ENCODE results near the gene USP9X. TPM values are rescaled to one million over a fixed set of nuclear protein-coding genes. Genes with fewer than 3 reads are reported as not detected.
A peak's percentile ranks its signal among the peaks of the same experiment; 100 is the strongest.
"Not testable (repeated sequence)": the region's sequence is repeated elsewhere in the genome, so short reads cannot be mapped to it uniquely, and the experiment has no call there.

Gene USP9X
- total RNA-seq, 2 donors from 2014 or later: 48.3 to 66.5 TPM

DNA sequence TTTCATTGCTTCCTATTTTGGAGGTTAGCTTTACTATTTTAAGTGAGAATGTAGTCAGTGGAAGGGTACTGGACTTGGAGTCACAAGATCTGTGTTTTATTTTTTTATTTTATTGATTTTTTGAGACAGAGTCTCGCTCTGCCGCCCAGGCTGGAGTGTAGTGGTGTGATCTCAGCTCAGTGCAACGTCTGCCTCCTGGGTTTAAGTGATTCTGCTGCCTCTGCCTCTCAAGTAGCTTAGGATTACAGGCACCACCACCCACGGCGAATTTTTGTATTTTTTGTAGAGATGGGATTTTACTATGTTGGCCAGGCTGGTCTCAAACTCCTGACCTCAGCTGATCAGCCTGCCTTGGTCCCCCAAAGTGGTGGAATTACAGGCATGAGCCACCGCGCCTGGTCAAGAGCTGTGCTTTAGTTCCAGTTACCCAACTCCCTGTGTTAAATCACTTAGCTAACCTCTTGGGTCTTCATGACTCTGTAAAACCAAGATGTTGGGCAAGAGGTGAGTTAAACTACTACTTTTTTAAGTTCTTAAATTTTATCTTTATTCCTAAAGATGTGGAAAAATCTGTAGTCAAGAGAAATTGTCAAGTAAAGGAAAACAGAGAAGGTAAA lies 11.2 kb downstream of the USP9X start:
- Mint-ChIP-seq H3K27ac (no peak overlapping the region), H3K27me3 (no peaks in the 10 kb centered on the region), H3K4me3 (no peak overlapping the region), H3K9me3 (no peaks in the 10 kb centered on the region), H3K4me1 (ENCODE audit: low read depth in 2 of 2) (peaks cover 24 to 48% of the 10 kb centered on the region in 2 donors), H3K36me3 (no peaks in the 10 kb centered on the region)
- no peak for DNase-seq (ENCODE audit: low spot score)
- no peak for ATAC-seq

DNA sequence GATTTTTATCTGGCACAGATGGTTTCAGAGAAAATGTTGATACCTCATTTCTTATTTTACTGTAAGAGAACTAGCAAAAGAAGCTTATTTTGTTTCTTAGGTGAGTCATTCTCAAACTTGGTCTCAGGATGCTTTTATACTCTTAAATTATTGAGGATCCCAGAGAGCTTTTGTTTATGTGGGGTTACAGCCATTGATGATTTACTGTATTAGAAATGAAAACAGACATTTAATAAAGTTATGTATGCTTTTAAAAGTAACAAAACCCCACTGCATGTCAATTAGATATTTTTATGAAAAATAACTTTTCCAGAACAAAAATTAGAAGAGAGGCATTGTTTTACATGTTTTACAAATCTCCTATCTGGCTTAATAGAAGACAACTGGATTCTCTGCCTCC lies 12.1 kb downstream of the USP9X start:
- H3K9me3 Mint-ChIP-seq: no peaks in the 10 kb centered on the region
- ATAC-seq: no peak
- H3K4me1 Mint-ChIP-seq (ENCODE audit: low read depth in 2 of 2): peaks cover 23 to 47% of the 10 kb centered on the region in 2 donors
- H3K27ac Mint-ChIP-seq: no peak overlapping the region
- no peak overlapping the region for H3K4me3 Mint-ChIP-seq
- no peaks in the 10 kb centered on the region for H3K27me3 Mint-ChIP-seq
- no peak for DNase-seq (ENCODE audit: low spot score)
- H3K36me3 Mint-ChIP-seq: no peaks in the 10 kb centered on the region

DNA sequence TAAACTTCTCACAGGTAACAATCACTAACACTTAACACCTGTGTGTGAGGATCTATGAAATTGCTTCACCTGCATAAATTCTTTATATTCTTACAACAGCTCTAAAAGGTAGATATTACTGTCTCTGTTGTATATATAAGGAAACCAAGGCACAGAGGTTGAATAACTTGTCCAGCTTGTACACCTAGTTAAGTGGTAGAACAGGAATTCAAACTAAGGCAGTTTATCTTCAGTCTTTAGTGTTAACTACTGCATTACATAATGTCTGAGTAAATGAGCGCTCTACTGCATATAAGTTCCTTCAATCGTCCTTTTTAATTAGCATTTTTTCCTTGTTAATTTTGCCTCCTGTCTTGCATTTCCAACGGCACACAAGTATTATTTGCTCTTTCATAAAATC lies 15.0 kb downstream of the USP9X start:
- H3K27ac Mint-ChIP-seq: peak overlapping the region in 1 of 2 donors; percentile 9
- no peak overlapping the region for H3K4me3 Mint-ChIP-seq
- H3K36me3 Mint-ChIP-seq: no peaks in the 10 kb centered on the region

DNA sequence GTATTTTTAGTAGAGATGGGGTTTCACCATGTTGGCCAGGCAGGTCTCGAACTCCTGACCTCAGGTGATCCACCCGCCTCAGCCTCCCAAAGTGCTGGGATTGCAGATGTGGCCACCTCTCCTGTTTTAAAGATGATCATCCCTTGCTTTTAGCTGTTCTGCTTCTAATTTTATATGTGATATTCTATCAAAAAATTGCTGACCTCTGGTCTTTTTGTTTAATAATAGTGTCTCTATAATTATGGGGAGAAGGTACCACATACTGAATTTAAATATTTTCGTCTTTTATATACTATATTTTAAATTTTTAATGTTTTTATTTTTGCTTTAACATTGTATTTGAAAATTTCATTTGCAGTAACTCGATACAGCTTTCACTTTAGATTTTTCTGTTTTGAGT lies 15.6 kb downstream of the USP9X start:
- no peaks in the 10 kb centered on the region for H3K27me3 Mint-ChIP-seq

More for the DNA sequence above, 15.0 kb downstream of the USP9X start:
- DNase-seq (ENCODE audit: low spot score) (no peak), ATAC-seq (no peak)
- H3K4me1 Mint-ChIP-seq (ENCODE audit: low read depth in 2 of 2): peaks cover 19 to 40% of the 10 kb centered on the region in 2 donors
- H3K9me3 Mint-ChIP-seq: no peaks in the 10 kb centered on the region
- H3K27me3 Mint-ChIP-seq: no peaks in the 10 kb centered on the region

DNA sequence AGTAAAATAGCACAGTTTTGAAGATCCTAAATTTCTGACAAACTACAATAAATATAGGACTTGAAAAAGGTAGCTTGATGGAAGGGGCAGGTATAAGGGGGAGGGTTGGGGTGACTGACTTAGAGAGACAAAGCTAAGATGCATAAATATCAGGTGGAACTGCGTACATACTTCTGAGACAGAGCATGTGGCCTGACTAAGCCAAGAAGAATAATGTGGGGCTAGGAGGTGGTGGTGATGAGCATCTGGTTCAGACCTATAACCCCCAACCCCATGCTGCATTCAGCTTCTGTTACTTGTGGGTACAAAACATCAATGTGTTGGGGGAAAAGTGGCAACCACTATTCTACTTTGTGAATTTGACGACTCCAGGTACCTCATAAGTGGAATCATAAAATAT lies 19.8 kb downstream of the USP9X start:
- H3K27me3 Mint-ChIP-seq: no peaks in the 10 kb centered on the region
- DNase-seq (ENCODE audit: low spot score): no peak
- H3K4me1 Mint-ChIP-seq (ENCODE audit: low read depth in 2 of 2): peaks cover 30 to 43% of the 10 kb centered on the region in 2 donors
- ATAC-seq: no peak
- H3K27ac Mint-ChIP-seq: no peak overlapping the region
- H3K36me3 Mint-ChIP-seq: peaks cover 6% of the 10 kb centered on the region
- no peaks in the 10 kb centered on the region for H3K9me3 Mint-ChIP-seq
- no peak overlapping the region for H3K4me3 Mint-ChIP-seq

More for the DNA sequence above, 15.6 kb downstream of the USP9X start:
- H3K27ac Mint-ChIP-seq: no peak overlapping the region
- no peaks in the 10 kb centered on the region for H3K36me3 Mint-ChIP-seq
- no peak for DNase-seq (ENCODE audit: low spot score)
- no peak overlapping the region for H3K4me3 Mint-ChIP-seq
- H3K4me1 Mint-ChIP-seq (ENCODE audit: low read depth in 2 of 2): peaks cover 16 to 39% of the 10 kb centered on the region in 2 donors
- H3K9me3 Mint-ChIP-seq: no peaks in the 10 kb centered on the region
- ATAC-seq: no peak

DNA sequence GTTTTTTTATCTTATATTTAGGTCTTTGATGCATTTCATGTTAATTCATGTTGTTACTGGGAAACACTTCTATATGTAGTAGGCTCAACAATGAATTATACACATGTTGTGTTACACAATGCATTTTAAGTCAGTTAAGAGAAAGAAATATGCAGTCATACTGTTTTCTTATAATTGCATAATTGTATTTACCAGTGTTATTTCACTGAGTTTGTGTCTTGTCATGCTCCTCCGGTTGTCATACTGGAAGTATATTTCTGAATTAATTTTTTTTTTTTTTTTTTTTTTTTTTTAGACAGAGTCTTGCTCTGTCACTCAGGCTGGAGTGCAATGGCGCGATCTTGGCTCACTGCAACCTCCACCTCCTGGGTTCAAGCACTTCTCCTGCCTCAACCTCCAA lies 21.0 kb downstream of the USP9X start:
- not testable (repeated sequence) for H3K9me3 Mint-ChIP-seq; ATAC-seq; H3K36me3 Mint-ChIP-seq; DNase-seq (ENCODE audit: low spot score); H3K27me3 Mint-ChIP-seq; H3K4me3 Mint-ChIP-seq; H3K27ac Mint-ChIP-seq
- peaks cover 38 to 49% of the 10 kb centered on the region in 2 donors for H3K4me1 Mint-ChIP-seq (ENCODE audit: low read depth in 2 of 2)

DNA sequence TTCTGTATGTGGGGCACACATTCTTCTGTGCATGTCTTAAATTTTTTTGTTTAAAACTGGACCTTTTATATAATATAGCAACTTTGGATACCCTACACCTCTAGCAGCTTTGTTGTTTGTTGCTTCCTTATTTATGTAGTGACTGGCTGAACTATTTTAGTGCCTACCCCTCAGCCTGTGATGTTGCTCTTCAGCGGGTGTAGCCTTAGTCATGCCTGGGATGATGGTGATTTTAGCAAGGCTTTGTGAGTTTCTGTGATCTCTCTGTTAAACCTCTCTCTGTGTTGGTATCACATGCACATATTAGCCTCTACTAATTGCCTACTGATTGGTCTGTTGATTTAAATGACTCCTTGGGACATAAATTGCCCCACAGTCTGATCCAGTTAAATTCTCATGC lies 22.8 kb downstream of the USP9X start:
- no peaks in the 10 kb centered on the region for H3K9me3 Mint-ChIP-seq
- peaks cover 47 to 52% of the 10 kb centered on the region in 2 donors for H3K4me1 Mint-ChIP-seq (ENCODE audit: low read depth in 2 of 2)
- no peaks in the 10 kb centered on the region for H3K27me3 Mint-ChIP-seq
- peaks cover 6% of the 10 kb centered on the region for H3K36me3 Mint-ChIP-seq
- ATAC-seq: no peak
- H3K4me3 Mint-ChIP-seq: no peak overlapping the region
- DNase-seq (ENCODE audit: low spot score): no peak
- peak overlapping the region; percentile 3 to 44 for H3K27ac Mint-ChIP-seq

DNA sequence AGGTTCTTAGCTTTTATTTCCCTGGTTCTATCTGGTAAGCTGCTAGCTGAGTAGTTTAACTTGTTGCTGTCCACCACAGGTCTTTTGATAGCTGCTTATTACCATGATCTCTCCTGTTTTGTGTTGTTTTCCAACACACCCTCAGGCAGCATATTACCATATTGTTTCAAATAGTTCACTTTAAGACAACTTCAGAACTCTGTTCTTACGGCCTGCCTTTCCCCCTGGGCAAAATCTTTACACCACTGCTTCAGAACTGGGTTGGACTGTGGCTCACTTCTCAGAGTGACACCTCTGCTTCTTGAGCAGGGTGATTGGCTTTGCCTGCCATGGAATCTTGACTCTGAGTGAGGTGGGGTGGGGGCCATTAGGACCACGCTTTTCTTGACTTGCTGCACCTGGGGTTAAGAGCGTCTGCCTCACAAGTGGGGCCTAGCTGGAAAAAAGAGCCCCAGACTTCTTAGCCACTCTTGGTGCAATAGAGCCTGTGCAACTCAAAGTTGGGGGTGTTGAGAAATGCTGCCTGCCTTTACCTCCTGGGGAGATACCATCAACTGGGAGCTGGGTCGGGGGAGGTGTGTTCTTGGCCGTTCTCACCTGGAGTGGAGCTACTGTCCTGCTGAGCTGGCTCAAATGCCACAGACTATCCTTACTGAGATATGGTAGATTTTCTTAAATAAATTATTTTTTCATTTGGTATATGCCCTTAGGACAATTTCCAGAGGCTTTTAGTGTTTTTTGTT lies 23.4 kb downstream of the USP9X start:
- Mint-ChIP-seq H3K9me3 (no peaks in the 10 kb centered on the region), H3K4me3 (no peak overlapping the region), H3K27me3 (no peaks in the 10 kb centered on the region), H3K36me3 (peaks cover 6% of the 10 kb centered on the region), H3K4me1 (ENCODE audit: low read depth in 2 of 2) (peaks cover 47 to 52% of the 10 kb centered on the region in 2 donors), H3K27ac (peak overlapping the region; percentile 3 to 44)
- DNase-seq (ENCODE audit: low spot score): no peak
- ATAC-seq: no peak

DNA sequence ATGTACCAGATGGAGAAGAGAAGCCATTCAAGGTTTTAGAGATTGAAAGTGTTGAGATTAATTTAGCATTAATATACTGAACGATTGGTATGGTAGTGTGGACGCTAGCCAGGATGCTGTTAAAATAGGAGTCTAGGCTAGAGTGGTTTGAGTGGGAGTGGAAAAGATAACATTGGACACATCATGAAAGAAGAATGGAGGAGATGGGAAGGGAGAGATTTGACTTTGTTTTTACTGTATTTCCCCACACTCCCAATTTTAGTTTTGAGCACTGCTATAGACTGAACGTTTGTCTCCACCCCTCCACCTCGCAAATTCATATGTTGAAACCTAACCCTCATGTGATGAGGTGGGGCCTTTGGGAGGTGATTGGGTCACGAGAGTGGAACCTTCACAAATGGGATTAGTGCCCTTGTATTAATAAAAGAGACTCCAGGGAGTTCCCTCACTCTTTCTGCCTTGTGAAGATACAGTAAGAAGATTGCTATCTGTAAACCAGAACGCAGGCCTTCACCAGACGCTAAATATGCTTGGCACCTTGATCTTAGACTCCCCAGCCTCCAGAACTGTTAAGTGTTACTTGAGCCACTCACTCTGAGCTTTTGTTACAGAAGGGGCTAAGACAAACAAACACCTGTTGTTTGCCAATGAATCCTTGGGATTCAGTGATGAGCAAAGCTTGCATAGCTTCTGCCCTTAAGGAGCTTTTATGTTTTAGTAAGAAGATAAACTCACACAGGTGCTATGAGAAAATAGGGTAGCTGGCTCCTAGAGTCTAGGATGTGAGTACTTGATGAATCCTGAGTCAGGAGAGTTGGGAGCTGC lies 25.8 kb downstream of the USP9X start:
- no peak for DNase-seq (ENCODE audit: low spot score)
- H3K4me3 Mint-ChIP-seq: peak overlapping the region; percentile 30
- peak overlapping the region; percentile 55 to 58 for H3K27ac Mint-ChIP-seq
- H3K36me3 Mint-ChIP-seq: peaks cover 6% of the 10 kb centered on the region
- ATAC-seq: no peak
- no peaks in the 10 kb centered on the region for H3K9me3 Mint-ChIP-seq
- H3K27me3 Mint-ChIP-seq: no peaks in the 10 kb centered on the region
- peaks cover 47 to 53% of the 10 kb centered on the region in 2 donors for H3K4me1 Mint-ChIP-seq (ENCODE audit: low read depth in 2 of 2)

- peak in 1 of 2 donors; percentile 67 for ATAC-seq
- H3K4me1 Mint-ChIP-seq (ENCODE audit: low read depth in 2 of 2): peaks cover 45 to 57% of the 10 kb centered on the region in 2 donors
- H3K9me3 Mint-ChIP-seq; H3K27me3 Mint-ChIP-seq; H3K4me3 Mint-ChIP-seq; DNase-seq (ENCODE audit: low spot score); H3K36me3 Mint-ChIP-seq: not testable (repeated sequence)
- peak overlapping the region; percentile 30 to 43 for H3K27ac Mint-ChIP-seq
These were observed 29.8 kb downstream of the USP9X start for GRCh38 chrX:41115104-41115425.

- peak overlapping the region; percentile 79 to 86 for H3K27ac Mint-ChIP-seq
- ATAC-seq (peak; percentile 79 to 88), DNase-seq (ENCODE audit: low spot score) (no peak)
- no peaks in the 10 kb centered on the region for H3K9me3 Mint-ChIP-seq
- peak overlapping the region; percentile 45 for H3K4me3 Mint-ChIP-seq
- H3K4me1 Mint-ChIP-seq (ENCODE audit: low read depth in 2 of 2): peaks cover 45 to 53% of the 10 kb centered on the region in 2 donors
- H3K36me3 Mint-ChIP-seq: no peaks in the 10 kb centered on the region
- no peaks in the 10 kb centered on the region for H3K27me3 Mint-ChIP-seq
These were observed 31.7 kb downstream of the USP9X start for GRCh38 chrX:41116948-41117347.

DNA sequence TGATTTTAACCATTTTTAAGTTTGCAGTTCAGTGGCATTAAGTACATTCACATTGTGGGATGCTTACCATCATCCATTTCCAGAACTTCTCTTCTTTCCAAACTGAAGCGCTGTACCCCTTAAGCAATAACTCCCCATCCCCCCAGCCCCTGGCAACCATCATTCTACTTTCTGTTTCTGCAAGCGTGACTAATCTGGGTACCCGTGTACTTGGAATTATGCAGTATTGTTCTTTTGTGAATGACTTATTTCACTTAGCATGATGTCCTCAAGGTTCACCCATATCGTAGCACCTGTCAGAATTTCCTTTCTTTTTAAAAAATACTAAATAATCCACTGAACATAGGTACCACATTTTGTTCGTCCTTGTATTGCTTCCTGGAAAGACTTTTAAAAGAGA lies 32.9 kb downstream of the USP9X start:
- H3K9me3 Mint-ChIP-seq: no peaks in the 10 kb centered on the region

GRCh38 chrX:41119803-41120202 lies 34.6 kb downstream of the USP9X start:
- Mint-ChIP-seq H3K36me3 (no peaks in the 10 kb centered on the region), H3K4me1 (ENCODE audit: low read depth in 2 of 2) (peaks cover 47 to 59% of the 10 kb centered on the region in 2 donors), H3K27me3 (no peaks in the 10 kb centered on the region), H3K9me3 (no peaks in the 10 kb centered on the region), H3K27ac (peak overlapping the region; percentile 79 to 86), H3K4me3 (peak overlapping the region; percentile 27)
- DNase-seq (ENCODE audit: low spot score): no peak
- no peak for ATAC-seq

More for the DNA sequence above, 32.9 kb downstream of the USP9X start:
- peak; percentile 64 for DNase-seq (ENCODE audit: low spot score)
- Mint-ChIP-seq H3K36me3 (no peaks in the 10 kb centered on the region), H3K27me3 (no peaks in the 10 kb centered on the region), H3K4me3 (peak overlapping the region; percentile 74), H3K4me1 (ENCODE audit: low read depth in 2 of 2) (peaks cover 50 to 59% of the 10 kb centered on the region in 2 donors), H3K27ac (peak overlapping the region; percentile 79 to 86)
- peak; percentile 72 to 77 for ATAC-seq

DNA sequence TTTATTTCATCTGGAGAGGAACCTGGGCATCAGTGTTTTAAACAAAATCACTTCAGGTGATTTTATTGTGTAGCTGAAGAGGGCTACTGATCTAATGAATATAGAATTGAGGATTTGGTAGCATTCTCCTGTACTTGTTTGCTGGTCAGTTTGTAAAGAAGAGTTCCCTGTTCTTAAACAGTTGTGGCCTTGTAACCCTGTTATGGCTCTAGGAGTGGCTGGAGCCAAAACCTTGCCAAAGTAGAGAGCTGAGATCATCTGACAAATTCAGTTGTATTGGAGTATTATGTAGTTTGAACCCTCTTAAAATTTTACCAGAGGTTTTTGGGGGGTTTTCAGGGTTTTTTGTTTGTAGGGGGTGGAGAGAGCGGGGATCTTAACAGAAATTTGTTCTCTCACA lies 36.5 kb downstream of the USP9X start:
- Mint-ChIP-seq H3K36me3 (peaks cover 4% of the 10 kb centered on the region), H3K27me3 (no peaks in the 10 kb centered on the region), H3K9me3 (no peaks in the 10 kb centered on the region), H3K4me1 (ENCODE audit: low read depth in 2 of 2) (peaks cover 45 to 51% of the 10 kb centered on the region in 2 donors), H3K27ac (peak overlapping the region in 1 of 2 donors; percentile 31), H3K4me3 (no peak overlapping the region)
- DNase-seq (ENCODE audit: low spot score) (no peak), ATAC-seq (no peak)

Data from natural killer cell treated with Interleukin-12 subunit alpha and Interleukin-12 subunit beta and Interleukin-15 and Interleukin-18, amount 100 ng/mL, for 72 hours (primary cell).